HG02623 (cell line): ENCODE data around the gene ANAPC5.
"Not testable (repeated sequence)": the region's sequence is repeated elsewhere in the genome, so short reads cannot be mapped to it uniquely, and the experiment has no call there.

Source experiments
- ATAC-seq: cut with Tn5 transposase; IDR thresholded peaks from one replicate; pipeline ENCODE4 v1.9.1; 2021; ENCODE audit warnings: moderate library complexity; ENCODE audit not compliant: unreplicated experiment

Gene ANAPC5

GRCh38 chr12:121287267-121287954 is 64.8 kb downstream of the ANAPC5 start:
- no peak for ATAC-seq

- ATAC-seq = no peak
Observed at GRCh38 chr12:121285856-121286255, 66.4 kb downstream of the ANAPC5 start.

DNA sequence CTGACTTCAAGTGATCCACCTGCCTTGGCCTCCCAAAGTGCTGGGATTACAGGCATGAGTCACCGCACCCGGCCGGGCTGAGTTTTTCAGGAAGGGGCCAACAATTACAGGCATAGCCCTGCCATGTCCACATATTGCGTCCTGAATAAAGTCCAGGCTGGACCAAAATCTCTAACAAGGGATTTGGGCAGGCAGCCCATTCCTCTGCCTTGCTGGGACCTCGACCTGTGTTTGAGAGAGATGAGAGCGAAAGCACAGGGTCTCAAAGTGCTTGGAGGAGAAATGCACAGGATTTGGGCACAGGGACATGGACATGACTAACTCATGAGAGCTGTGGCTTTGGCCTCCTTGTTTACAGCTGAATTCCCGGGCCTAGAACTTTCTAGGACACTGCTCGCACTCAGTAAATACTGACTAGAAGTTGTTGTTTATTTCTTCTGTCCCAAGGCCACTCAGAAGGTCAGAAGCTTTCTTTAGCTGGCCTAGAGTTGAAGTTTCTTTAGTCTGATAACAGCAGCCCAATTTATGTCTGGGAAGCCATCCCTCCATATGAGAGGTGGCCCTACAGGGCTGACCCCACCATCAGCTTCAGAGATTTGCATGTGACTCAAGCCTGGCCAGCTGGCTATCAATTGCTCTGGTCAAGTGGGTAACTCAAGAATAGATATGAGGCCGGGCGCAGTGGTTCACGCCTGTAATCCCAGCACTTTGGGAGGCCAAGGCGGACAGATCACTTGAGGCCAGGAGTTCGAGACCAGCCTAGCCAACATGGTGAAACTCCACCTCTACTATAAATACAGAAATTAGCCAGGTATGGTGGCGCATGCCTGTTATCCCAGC is 67.4 kb downstream of the ANAPC5 start:
- ATAC-seq = no peak

DNA sequence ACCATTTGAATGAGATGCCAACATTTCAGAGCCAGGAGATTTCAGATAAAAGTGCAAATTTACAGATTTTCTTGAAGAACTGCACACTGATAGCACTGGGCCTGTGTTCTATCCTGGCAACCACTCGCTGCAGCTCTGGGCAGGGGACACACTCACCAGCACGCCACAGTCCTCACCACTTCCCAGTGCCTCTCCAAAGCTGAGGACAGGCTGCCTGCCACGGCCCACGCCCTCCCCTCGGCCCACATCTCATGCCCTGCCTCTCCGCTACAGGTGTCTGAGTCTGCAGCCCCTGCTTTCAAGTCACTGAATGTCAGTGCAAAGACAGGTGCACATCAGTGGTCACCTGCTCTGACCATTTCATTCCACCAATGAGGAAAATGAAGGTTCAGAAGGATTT is 68.4 kb downstream of the ANAPC5 start:
- no peak for ATAC-seq

DNA sequence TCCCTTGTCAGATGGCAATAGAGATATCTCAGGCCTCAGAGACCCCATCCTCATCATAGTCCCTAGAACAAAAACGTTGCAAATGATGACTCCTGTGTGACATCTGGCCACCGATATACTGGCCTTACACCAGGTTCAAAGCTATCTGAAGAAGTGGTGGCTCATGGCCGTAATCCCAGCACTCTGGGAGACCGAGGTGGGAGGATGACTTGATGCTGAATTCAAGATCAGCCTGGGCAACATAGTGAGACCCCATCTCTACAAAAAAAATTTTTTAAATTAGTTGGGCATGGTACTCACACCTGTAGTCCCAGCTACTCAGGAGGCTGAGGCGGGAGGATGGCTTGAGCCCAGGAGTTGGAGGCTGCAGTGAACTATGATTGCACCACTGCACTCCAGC is 68.8 kb downstream of the ANAPC5 start:
- no peak for ATAC-seq

DNA sequence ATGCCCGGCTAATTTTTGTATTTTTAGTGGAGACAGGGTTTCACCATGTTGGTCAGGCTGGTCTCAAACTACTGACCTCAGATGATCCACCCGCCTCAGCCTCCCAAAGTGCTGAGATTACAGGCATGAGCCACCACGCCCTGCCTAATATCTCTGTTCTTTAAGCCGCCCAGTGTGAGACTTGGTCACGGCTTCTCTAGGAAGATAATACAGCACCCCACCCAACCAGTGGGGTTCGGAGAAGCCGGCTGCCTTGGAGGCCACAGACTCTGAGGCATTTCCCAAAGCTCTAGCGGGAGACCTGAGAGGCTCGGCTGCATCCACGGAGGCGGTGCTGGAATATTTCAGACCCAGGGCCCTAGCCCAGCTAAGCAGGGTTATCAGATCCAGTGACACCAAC is 69.3 kb downstream of the ANAPC5 start:
- not testable (repeated sequence) for ATAC-seq

DNA sequence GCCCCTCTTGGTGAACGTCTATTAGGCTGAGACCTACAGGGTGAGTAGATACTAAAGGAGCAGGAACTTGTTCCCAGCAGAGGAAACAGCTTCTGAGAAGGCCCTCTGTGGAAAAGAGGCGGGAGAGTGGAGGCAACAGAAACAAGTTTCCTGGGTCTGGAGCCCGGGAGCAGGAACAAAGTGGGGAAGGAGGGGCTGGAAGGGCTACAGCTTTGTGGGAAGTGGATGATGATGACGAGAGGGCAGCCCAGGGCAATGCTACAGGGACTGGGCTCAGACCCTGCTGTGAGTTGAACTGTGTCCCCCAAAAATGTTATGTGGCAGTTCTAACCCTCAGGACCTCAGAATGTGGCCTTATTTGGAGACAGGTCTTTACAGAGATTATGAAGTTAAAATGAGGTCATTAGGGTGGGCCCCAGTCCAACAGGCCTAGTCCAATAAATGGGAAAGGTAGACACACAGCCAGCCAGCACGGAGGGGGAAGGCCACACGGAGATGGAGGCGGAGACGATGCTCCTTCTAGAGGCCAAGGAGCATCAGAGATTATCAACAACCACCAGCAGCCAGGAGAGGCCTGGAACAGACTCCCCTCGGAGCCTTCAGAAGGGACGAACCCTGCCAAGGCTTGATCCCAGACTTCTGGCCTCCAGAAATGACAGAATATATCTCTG is 70.0 kb downstream of the ANAPC5 start:
- ATAC-seq = no peak

DNA sequence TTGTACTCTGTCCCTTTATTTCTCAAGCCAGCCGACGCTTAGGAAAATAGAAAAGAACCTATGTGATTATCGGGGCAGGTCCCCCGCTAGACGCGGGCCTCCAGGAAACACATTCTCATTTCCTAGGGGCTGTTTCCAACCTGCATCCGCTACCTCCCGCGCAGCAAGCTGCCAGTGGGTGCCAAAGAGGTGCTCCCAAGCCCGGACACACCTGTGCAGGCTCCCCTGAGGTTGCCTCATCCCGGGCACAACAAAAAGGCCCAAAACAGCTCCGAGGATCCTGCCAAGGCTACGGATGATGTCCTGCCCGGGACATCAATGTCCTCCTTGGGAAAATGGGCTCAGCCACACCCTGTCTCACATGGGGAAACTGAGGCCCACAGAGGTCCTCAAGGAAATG is 71.1 kb downstream of the ANAPC5 start:
- ATAC-seq = not testable (repeated sequence)

- ATAC-seq = not testable (repeated sequence)
Observed at GRCh38 chr12:121280531-121280930, 71.7 kb downstream of the ANAPC5 start.

GRCh38 chr12:121279507-121279915 is 72.7 kb downstream of the ANAPC5 start:
- no peak for ATAC-seq

GRCh38 chr12:121279071-121279375 is 73.2 kb downstream of the ANAPC5 start:
- no peak for ATAC-seq

GRCh38 chr12:121278169-121279070 is 73.8 kb downstream of the ANAPC5 start:
- no peak for ATAC-seq

- no peak for ATAC-seq
Observed at GRCh38 chr12:121277374-121277759, 74.8 kb downstream of the ANAPC5 start.

- no peak for ATAC-seq
Observed at GRCh38 chr12:121274036-121274763, 78.0 kb downstream of the ANAPC5 start.

- ATAC-seq = no peak
Observed at GRCh38 chr12:121273364-121273896, 78.8 kb downstream of the ANAPC5 start.

- no peak for ATAC-seq
Observed at GRCh38 chr12:121267822-121268221, 84.4 kb downstream of the ANAPC5 start.

GRCh38 chr12:121264951-121265515 is 87.2 kb downstream of the ANAPC5 start:
- ATAC-seq = no peak

GRCh38 chr12:121264135-121264534 is 88.1 kb downstream of the ANAPC5 start:
- no peak for ATAC-seq

- no peak for ATAC-seq
Observed at GRCh38 chr12:121263206-121263935, 88.8 kb downstream of the ANAPC5 start.
